ENCODE data around the gene SNX3. TPM values are rescaled to one million over a fixed set of nuclear protein-coding genes. Genes with fewer than 3 reads are reported as not detected.
"Not testable (repeated sequence)": the region's sequence is repeated elsewhere in the genome, so short reads cannot be mapped to it uniquely, and the experiment has no call there.

Gene SNX3
- total RNA-seq, 4 donors from 2014 or later, result 150 to 177 (median 168) TPM

GRCh38 chr6:108295676-108296075, 34.8 kb upstream of the SNX3 start:
- Histone ChIP-seq H3K27ac (peak overlapping the region; percentile 88 to 96 (median 92)), H3K4me3 (peak overlapping the region; percentile 79 to 91 (median 82)), H3K27me3 (no peaks in the 10 kb centered on the region), H3K9me3 (no peaks in the 10 kb centered on the region), H3K36me3 (no peaks in the 10 kb centered on the region), H3K4me1 (peaks cover 22 to 23% of the 10 kb centered on the region in 2 donors)
- intact Hi-C loops (cut with DNase I; ENCODE audit: low total_unique reads), result no loop called here
- in situ Hi-C loops (cut with MboI; ENCODE audit: low sequenced_read_pairs in 4 of 4), result loop anchor here in 1 of 4 donors (25.0 kb wide), 1 partner anchor 817 kb away; no protein-coding TSS in a partner anchor
- DNase-seq (no peak), ATAC-seq (no peak)
- TF ChIP-seq POLR2A (IDR thresholded peaks at IDR 0.05) (no peak), CTCF (IDR thresholded peaks at IDR 0.05 in 4 of 5, conservative IDR thresholded peaks at IDR 0.05 in 1 of 5) (no peak)

- Histone ChIP-seq H3K4me1 (peaks cover 19% of the 10 kb centered on the region in 2 donors), H3K27me3 (no peaks in the 10 kb centered on the region), H3K9me3 (no peaks in the 10 kb centered on the region), H3K36me3 (no peaks in the 10 kb centered on the region), H3K4me3 (peak within 1 kb of the TSS; percentile 79 to 91 (median 82)), H3K27ac (peak within 1 kb of the TSS; percentile 88 to 96 (median 92))
- TF ChIP-seq POLR2A (IDR thresholded peaks at IDR 0.05) (peak; percentile 65 to 68), CTCF (IDR thresholded peaks at IDR 0.05 in 4 of 5, conservative IDR thresholded peaks at IDR 0.05 in 1 of 5) (no peak)
- intact Hi-C loops (cut with DNase I; ENCODE audit: low total_unique reads), result loop anchor here (1.0 kb wide), 1 partner anchor 34 kb away; the partner anchor contains the start of gene SNX3
- in situ Hi-C loops (cut with MboI; ENCODE audit: low sequenced_read_pairs in 4 of 4), result loop anchor here in 1 of 4 donors (25.0 kb wide), 1 partner anchor 817 kb away; no protein-coding TSS in a partner anchor
- ATAC-seq (peak; percentile 95 to 97), DNase-seq (peak; percentile 92)
Observed at GRCh38 chr6:108294727-108295625, 34.1 kb upstream of the SNX3 start, which contains the start of gene AFG1L. Gene AFG1L (plus strand): TSS chr6:108295054. CDS start chr6:108295080, 26 bp downstream.

- H3K9me3 ChIP-seq, result no peaks in the 10 kb centered on the region
- H3K36me3 ChIP-seq, result no peaks in the 10 kb centered on the region
- peak overlapping the region; percentile 79 to 91 (median 82) for H3K4me3 ChIP-seq
- H3K27ac ChIP-seq, result peak overlapping the region; percentile 88 to 96 (median 92)
- intact Hi-C loops (cut with DNase I; ENCODE audit: low total_unique reads), result loop anchor here (1.0 kb wide), 1 partner anchor 33 kb away; the partner anchor contains the start of gene SNX3
- H3K27me3 ChIP-seq, result no peaks in the 10 kb centered on the region
- ATAC-seq (peak; percentile 74 to 78), DNase-seq (no peak)
- in situ Hi-C loops (cut with MboI; ENCODE audit: low sequenced_read_pairs in 4 of 4), result loop anchor here in 1 of 4 donors (25.0 kb wide), 1 partner anchor 818 kb away; no protein-coding TSS in a partner anchor
- H3K4me1 ChIP-seq, result peaks cover 12 to 14% of the 10 kb centered on the region in 2 donors
- TF ChIP-seq POLR2A (IDR thresholded peaks at IDR 0.05) (no peak), CTCF (IDR thresholded peaks at IDR 0.05 in 4 of 5, conservative IDR thresholded peaks at IDR 0.05 in 1 of 5) (no peak)
Observed at GRCh38 chr6:108294297-108294726, 33.5 kb upstream of the SNX3 start.

GRCh38 chr6:108293527-108294296, 32.9 kb upstream of the SNX3 start:
- peaks cover 11 to 12% of the 10 kb centered on the region in 2 donors for H3K4me1 ChIP-seq
- H3K27me3 ChIP-seq, result no peaks in the 10 kb centered on the region
- H3K36me3 ChIP-seq, result no peaks in the 10 kb centered on the region
- in situ Hi-C loops (cut with MboI; ENCODE audit: low sequenced_read_pairs in 4 of 4), result loop anchor here in 1 of 4 donors (25.0 kb wide), 1 partner anchor 819 kb away; no protein-coding TSS in a partner anchor
- DNase-seq (no peak), ATAC-seq (no peak)
- no peaks in the 10 kb centered on the region for H3K9me3 ChIP-seq
- TF ChIP-seq POLR2A (IDR thresholded peaks at IDR 0.05) (no peak), CTCF (IDR thresholded peaks at IDR 0.05 in 4 of 5, conservative IDR thresholded peaks at IDR 0.05 in 1 of 5) (no peak)
- peak overlapping the region; percentile 79 to 91 (median 82) for H3K4me3 ChIP-seq
- peak overlapping the region; percentile 88 to 96 (median 92) for H3K27ac ChIP-seq
- intact Hi-C loops (cut with DNase I; ENCODE audit: low total_unique reads), result loop anchor here (1.0 kb wide), 1 partner anchor 32 kb away; the partner anchor contains the start of gene SNX3

GRCh38 chr6:108292561-108292960, 31.7 kb upstream of the SNX3 start:
- intact Hi-C loops (cut with DNase I; ENCODE audit: low total_unique reads); DNase-seq; H3K27me3 ChIP-seq; H3K9me3 ChIP-seq; H3K36me3 ChIP-seq; H3K27ac ChIP-seq; H3K4me3 ChIP-seq; ATAC-seq: not testable (repeated sequence)
- in situ Hi-C loops (cut with MboI; ENCODE audit: low sequenced_read_pairs in 4 of 4), result loop anchor here in 1 of 4 donors (25.0 kb wide), 1 partner anchor 820 kb away; no protein-coding TSS in a partner anchor
- H3K4me1 ChIP-seq, result peaks cover 11 to 12% of the 10 kb centered on the region in 2 donors

Data from gastrocnemius medialis (tissue), 4 donors.